DOHH2 (cell line): ENCODE results near the gene VWA1.

ENCODE experiments used
- EZH2phosphoT487 ChIP-seq: fragments of 200-600 bp; sonication (generic); IDR thresholded peaks from 2 replicates; pipeline ENCODE4 v1.6.1; 2017; ENCODE audit warnings: borderline replicate concordance, mild to moderate bottlenecking, antibody characterized with exemption, low read length, moderate library complexity, mixed read lengths
- TF ChIP-seq, protein P1 (sequence below): fragments of 200-600 bp; sonication (generic); IDR thresholded peaks from one replicate; pipeline ENCODE4 v1.5.1; 2014; ENCODE audit warnings: antibody characterized with exemption, mild to moderate bottlenecking, low read depth, low read length; ENCODE audit not compliant: poor library complexity, severe bottlenecking

DNA sequence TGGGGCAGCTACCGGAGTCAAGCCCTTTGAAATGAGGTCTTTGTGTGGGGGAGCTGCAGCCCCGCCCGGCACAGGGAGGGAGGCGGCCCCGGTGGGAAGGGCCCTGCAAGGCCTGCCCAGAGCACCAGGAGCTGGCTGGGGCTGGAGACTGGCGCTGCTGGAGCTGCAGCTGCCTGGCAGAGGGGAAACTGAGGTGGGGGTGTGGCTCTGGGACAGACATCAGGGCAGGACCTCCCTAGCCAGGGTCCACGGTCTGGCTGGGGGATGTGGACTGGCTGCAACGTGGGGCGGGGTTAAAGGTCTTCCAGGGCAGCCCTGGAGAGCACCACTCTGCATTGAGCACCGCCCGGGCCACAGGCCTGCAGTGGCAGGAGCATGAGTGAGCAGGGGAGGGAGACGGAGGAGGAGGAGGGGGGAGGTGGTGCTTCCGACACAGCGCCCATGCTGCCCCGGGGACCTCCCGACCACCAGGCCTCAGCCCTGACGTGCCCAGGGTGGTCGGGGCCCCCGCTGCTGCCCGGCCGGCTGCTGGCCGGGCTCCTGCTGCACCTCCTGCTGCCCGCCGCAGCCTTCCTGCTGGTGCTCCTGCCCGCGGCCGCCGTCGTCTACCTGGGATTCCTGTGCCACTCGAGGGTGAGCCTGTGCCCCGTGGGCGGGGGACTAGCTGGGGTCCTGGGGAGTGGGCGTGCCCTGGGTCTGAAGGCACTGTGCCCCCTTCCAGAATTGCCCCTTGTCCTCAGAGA lies 9.6 kb upstream of the VWA1 start:
- TF ChIP-seq, protein P1, sequence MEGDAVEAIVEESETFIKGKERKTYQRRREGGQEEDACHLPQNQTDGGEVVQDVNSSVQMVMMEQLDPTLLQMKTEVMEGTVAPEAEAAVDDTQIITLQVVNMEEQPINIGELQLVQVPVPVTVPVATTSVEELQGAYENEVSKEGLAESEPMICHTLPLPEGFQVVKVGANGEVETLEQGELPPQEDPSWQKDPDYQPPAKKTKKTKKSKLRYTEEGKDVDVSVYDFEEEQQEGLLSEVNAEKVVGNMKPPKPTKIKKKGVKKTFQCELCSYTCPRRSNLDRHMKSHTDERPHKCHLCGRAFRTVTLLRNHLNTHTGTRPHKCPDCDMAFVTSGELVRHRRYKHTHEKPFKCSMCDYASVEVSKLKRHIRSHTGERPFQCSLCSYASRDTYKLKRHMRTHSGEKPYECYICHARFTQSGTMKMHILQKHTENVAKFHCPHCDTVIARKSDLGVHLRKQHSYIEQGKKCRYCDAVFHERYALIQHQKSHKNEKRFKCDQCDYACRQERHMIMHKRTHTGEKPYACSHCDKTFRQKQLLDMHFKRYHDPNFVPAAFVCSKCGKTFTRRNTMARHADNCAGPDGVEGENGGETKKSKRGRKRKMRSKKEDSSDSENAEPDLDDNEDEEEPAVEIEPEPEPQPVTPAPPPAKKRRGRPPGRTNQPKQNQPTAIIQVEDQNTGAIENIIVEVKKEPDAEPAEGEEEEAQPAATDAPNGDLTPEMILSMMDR, result no peak
- no peak for TF ChIP-seq EZH2phosphoT487
